HG02938 (cell line): ENCODE data around the gene PAWR.
A peak's percentile ranks its signal among the peaks of the same experiment; 100 is the strongest.

Experiments
- ATAC-seq: cut with Tn5 transposase; IDR thresholded peaks from one replicate; pipeline ENCODE4 v1.9.1; 2021; ENCODE audit warnings: mild to moderate bottlenecking, moderate library complexity; ENCODE audit not compliant: unreplicated experiment

The PAWR gene

GRCh38 chr12:79690638-79691510 is at the start of gene PAWR:
Gene PAWR, minus strand, starts transcription at chr12:79690964. Its CDS starts 720 bp downstream, at chr12:79690244.
- peak; percentile 63 for ATAC-seq

GRCh38 chr12:79737875-79738718 is 47.3 kb upstream of the PAWR start:
- peak; percentile 81 for ATAC-seq

- no peak for ATAC-seq
Measured at GRCh38 chr12:79732638-79733037, 41.9 kb upstream of the PAWR start.

GRCh38 chr12:79725987-79726386 is 35.2 kb upstream of the PAWR start:
- no peak for ATAC-seq

GRCh38 chr12:79717006-79717405 is 26.2 kb upstream of the PAWR start:
- no peak for ATAC-seq

- no peak for ATAC-seq
Measured at GRCh38 chr12:79715308-79715707, 24.5 kb upstream of the PAWR start.

GRCh38 chr12:79710707-79711483 is 20.1 kb upstream of the PAWR start:
- no peak for ATAC-seq

GRCh38 chr12:79707830-79708229 is 17.1 kb upstream of the PAWR start:
- no peak for ATAC-seq

- no peak for ATAC-seq
Measured at GRCh38 chr12:79706676-79707075, 15.9 kb upstream of the PAWR start.

- ATAC-seq: no peak
Measured at GRCh38 chr12:79706156-79706555, 15.4 kb upstream of the PAWR start.

GRCh38 chr12:79698966-79699365 is 8.2 kb upstream of the PAWR start:
- no peak for ATAC-seq

GRCh38 chr12:79696416-79696815 is 5.7 kb upstream of the PAWR start:
- ATAC-seq: no peak

- ATAC-seq: no peak
Measured at GRCh38 chr12:79692860-79693577, 2.3 kb upstream of the PAWR start.

GRCh38 chr12:79691511-79692248 is 916 bp upstream of the PAWR start:
- ATAC-seq: no peak

- ATAC-seq: peak; percentile 30
Measured at GRCh38 chr12:79690142-79690637, 574 bp downstream of the PAWR start.

- peak; percentile 18 for ATAC-seq
Measured at GRCh38 chr12:79689477-79690141, 1.2 kb downstream of the PAWR start.

- peak; percentile 1 for ATAC-seq
Measured at GRCh38 chr12:79689061-79689476, 1.7 kb downstream of the PAWR start.

- ATAC-seq: peak; percentile 23
Measured at GRCh38 chr12:79688376-79689060, 2.2 kb downstream of the PAWR start.
